ENCODE data around the gene CFLAR. TPM values are rescaled to one million over a fixed set of nuclear protein-coding genes. Genes with fewer than 3 reads are reported as not detected.

The CFLAR gene
- total RNA-seq, 1 experiment from 2014 or later = 7.6 TPM

DNA sequence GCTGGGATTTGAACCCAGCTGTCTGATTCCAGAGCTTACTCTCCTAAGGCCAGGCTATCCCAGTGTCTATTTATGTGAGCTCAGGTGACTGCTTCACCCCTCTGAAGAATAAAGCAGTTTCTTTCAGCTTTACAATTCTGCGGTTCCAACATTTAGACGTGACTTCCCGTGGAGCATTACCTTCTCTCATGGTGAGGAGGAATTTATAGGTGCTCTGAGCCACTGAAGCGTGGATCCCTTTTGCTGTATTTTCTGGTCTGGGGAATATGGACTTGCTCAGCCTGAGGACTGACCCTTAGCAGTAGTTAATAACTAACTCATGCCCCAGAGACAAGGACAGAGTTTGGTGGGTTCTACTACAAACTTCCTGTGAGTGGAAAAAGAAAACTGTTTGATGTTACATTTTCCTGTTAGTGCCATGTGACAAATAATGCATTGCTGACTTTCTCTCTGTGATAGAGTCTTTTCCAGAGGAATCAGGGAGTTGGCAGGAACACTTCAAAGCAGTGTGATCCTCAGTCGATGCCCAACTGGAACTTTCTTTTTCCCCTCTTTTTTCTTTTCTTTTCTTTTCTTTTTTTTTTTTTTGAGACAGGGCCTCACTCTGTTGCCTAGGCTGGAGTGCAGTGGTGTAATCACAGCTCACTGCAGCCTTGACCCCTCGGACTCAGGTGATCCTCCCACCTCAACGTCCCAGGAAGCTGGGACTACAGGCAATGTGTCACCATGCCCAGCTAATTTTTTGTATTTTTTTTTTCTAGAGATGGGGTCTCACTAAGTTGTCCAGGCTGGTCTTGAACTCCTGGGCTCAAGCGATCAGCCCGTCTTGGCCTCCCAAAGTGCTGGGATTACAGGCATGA lies 88.9 kb downstream of the CFLAR start:
- Histone ChIP-seq H3K14ac (ENCODE audit: insufficient read depth, low read length) (no peak overlapping the region), H2AFZ (ENCODE audit: low read length) (no peak overlapping the region), H2AK5ac (ENCODE audit: insufficient read length, low read length) (no peak overlapping the region)

More for the DNA sequence above, 88.9 kb downstream of the CFLAR start:
- H3T11ph ChIP-seq (ENCODE audit: low read length) = no peak overlapping the region
- H3K4me2 ChIP-seq (ENCODE audit: insufficient read depth, insufficient read length, low read length) = no peak overlapping the region
- peaks cover 7% of the 10 kb centered on the region in 2 experiments; a peak in 3 of 4 replicates for H3K4me1 Mint-ChIP-seq
- no peak overlapping the region for H2BK20ac ChIP-seq (ENCODE audit: low read depth, low read length, poor library complexity, severe bottlenecking)
- H3K9me3 ChIP-seq (ENCODE audit: control insufficient read depth, low read depth, low read length) = no peaks in the 10 kb centered on the region
- H3K4me1 ChIP-seq (ENCODE audit: insufficient read depth, low read length) = no peaks in the 10 kb centered on the region
- H3K18ac ChIP-seq (ENCODE audit: insufficient read length, low read depth, low read length) = no peak overlapping the region
- no peak for TF ChIP-seq CTCF (conservative IDR thresholded peaks at IDR 0.05)
- no peak overlapping the region for H3K27ac ChIP-seq (ENCODE audit: insufficient read length, low read depth, low read length)
- no peak overlapping the region for H4K5ac ChIP-seq (ENCODE audit: insufficient read length, low read depth, low read length)
- H3K9me3 Mint-ChIP-seq = no peaks in the 10 kb centered on the region
- no peak overlapping the region for H2BK12ac ChIP-seq (ENCODE audit: insufficient read length, low read depth, low read length)
- H4K91ac ChIP-seq (ENCODE audit: insufficient read length, low read depth, low read length) = no peak overlapping the region
- no peak overlapping the region for H3K23ac ChIP-seq (ENCODE audit: insufficient read length, low read depth, low read length)
- H3K23me2 ChIP-seq (ENCODE audit: insufficient read length, low read depth, low read length, poor library complexity, severe bottlenecking) = no peaks in the 10 kb centered on the region
- H3K27me3 ChIP-seq (ENCODE audit: insufficient read depth, low read length) = no peaks in the 10 kb centered on the region
- H4K8ac ChIP-seq (replicated peaks; ENCODE audit: insufficient read length, low read depth, low read length) = no peak overlapping the region
- H2BK5ac ChIP-seq (ENCODE audit: insufficient read length, low read length) = no peak overlapping the region
- H3K4ac ChIP-seq (ENCODE audit: low read depth, low read length) = no peak overlapping the region
- no peak overlapping the region for H3K9ac ChIP-seq (ENCODE audit: extremely low read depth, insufficient read length, low read length)
- no peak overlapping the region for H3K27ac Mint-ChIP-seq
- no CpG with 5 or more reads among the region's 9 CpGs for WGBS (ENCODE audit: extremely low coverage, insufficient read length, low lambda C conversion rate)
- no peaks in the 10 kb centered on the region for H3K79me1 ChIP-seq (ENCODE audit: insufficient read depth, low read depth, low read length, poor library complexity, severe bottlenecking)
- no peak overlapping the region for H3K56ac ChIP-seq (ENCODE audit: insufficient read length, low read depth, low read length)
- H4K20me1 ChIP-seq (ENCODE audit: control insufficient read depth, insufficient read depth, insufficient read length) = no peaks in the 10 kb centered on the region
- H3K4me3 Mint-ChIP-seq = no peak overlapping the region
- H2BK120ac ChIP-seq (ENCODE audit: low read depth, low read length, poor library complexity, severe bottlenecking) = no peak overlapping the region
- H3K27me3 Mint-ChIP-seq (ENCODE audit: low read depth) = no peaks in the 10 kb centered on the region
- DNase-seq = no peak
- no peaks in the 10 kb centered on the region for H3K36me3 Mint-ChIP-seq (ENCODE audit: insufficient read depth in 1 of 3, low read depth in 3 of 3)
- no peak overlapping the region for H2BK15ac ChIP-seq (ENCODE audit: low read depth, low read length)
- no peaks in the 10 kb centered on the region for H3K79me2 ChIP-seq (ENCODE audit: insufficient read depth, low read length)

Data from H9 (cell line).